ENCODE measurements around the gene VLDLR.

VLDLR gene

GRCh38 chr9:2621722-2622460 is at the start of gene VLDLR:
Gene VLDLR, plus strand, starts transcription at chr9:2621787. Its CDS starts 403 bp downstream, at chr9:2622190.
- no peak for FAIRE-seq

GRCh38 chr9:2574203-2574602 is 47.4 kb upstream of the VLDLR start:
- FAIRE-seq: no peak

- no peak for FAIRE-seq
These were observed 45.0 kb upstream of the VLDLR start for GRCh38 chr9:2576631-2577030.

GRCh38 chr9:2583308-2584013 is 38.1 kb upstream of the VLDLR start:
- FAIRE-seq: no peak

- FAIRE-seq: no peak
These were observed 29.6 kb upstream of the VLDLR start for GRCh38 chr9:2591967-2592366.

GRCh38 chr9:2593744-2594143 is 27.8 kb upstream of the VLDLR start:
- FAIRE-seq: no peak

- no peak for FAIRE-seq
These were observed 25.6 kb upstream of the VLDLR start for GRCh38 chr9:2595973-2596372.

- FAIRE-seq: peak; percentile 45
These were observed 24.1 kb upstream of the VLDLR start for GRCh38 chr9:2597483-2597882.

- no peak for FAIRE-seq
These were observed 21.7 kb upstream of the VLDLR start for GRCh38 chr9:2599896-2600295.

- no peak for FAIRE-seq
These were observed 21.3 kb upstream of the VLDLR start for GRCh38 chr9:2600307-2600706.

- no peak for FAIRE-seq
These were observed 19.7 kb upstream of the VLDLR start for GRCh38 chr9:2601785-2602378.

- no peak for FAIRE-seq
These were observed 18.9 kb upstream of the VLDLR start for GRCh38 chr9:2602704-2603116.

- no peak for FAIRE-seq
These were observed 18.0 kb upstream of the VLDLR start for GRCh38 chr9:2603621-2604020.

GRCh38 chr9:2605246-2605645 is 16.3 kb upstream of the VLDLR start:
- no peak for FAIRE-seq

GRCh38 chr9:2608276-2608675 is 13.3 kb upstream of the VLDLR start:
- FAIRE-seq: no peak

- peak; percentile 13 for FAIRE-seq
These were observed 10.6 kb upstream of the VLDLR start for GRCh38 chr9:2610985-2611384.

GRCh38 chr9:2611961-2612360 is 9.6 kb upstream of the VLDLR start:
- FAIRE-seq: no peak

- FAIRE-seq: no peak
These were observed 7.8 kb upstream of the VLDLR start for GRCh38 chr9:2613730-2614271.

GRCh38 chr9:2615497-2615896 is 6.1 kb upstream of the VLDLR start:
- no peak for FAIRE-seq

- no peak for FAIRE-seq
These were observed 4.8 kb upstream of the VLDLR start for GRCh38 chr9:2616692-2617377.

GRCh38 chr9:2618289-2618688 is 3.3 kb upstream of the VLDLR start:
- FAIRE-seq: no peak

GRCh38 chr9:2620919-2621721 is 467 bp upstream of the VLDLR start:
- no peak for FAIRE-seq

All from islet of Langerhans (tissue), 1 donor.